D341Med (cell line): ENCODE data around the gene TPM1.

Source experiments
- DNase-seq: peaks from one replicate; pipeline ENCODE4 v3.0.0; 2012; ENCODE audit warnings: low spot score

The TPM1 gene

DNA sequence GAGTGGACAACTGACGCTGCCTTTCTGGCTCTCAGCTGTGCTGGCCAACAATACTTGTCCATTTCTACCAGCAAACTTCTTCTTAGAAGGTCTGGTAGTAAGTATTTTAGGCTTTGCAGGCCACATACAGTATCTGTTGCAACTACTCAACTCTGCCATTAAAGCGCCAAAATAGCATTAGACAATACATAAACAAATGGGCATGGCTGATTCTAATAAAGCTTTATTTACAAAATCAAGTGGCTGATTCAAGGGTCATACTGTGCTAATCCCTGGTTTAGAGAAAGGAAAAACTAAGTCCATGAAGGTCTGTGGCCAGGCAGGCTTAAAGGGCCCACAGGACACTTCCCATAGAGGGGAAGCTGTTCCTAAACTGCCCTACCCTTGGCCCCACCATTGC is 26.3 kb upstream of the TPM1 start:
- DNase-seq: no peak

DNA sequence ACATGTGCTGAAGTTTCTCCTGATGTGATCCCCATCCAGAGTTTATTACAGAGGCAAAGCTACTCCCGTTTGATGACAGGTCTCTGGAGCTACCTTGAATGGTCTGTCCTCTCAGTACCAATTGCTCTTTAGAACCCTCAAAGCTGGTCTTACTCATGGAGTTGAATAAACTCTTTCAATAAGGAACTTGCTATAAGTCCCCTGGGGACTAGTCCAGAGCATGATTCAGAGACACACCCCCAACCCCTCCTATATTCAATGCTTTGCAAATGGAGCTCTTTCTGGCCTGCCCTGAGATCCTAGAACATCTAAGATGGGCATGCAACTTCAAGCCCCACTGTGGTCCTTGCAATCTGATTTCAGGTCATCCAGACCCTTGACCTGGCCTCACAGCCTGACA is 23.9 kb upstream of the TPM1 start:
- DNase-seq: no peak

DNA sequence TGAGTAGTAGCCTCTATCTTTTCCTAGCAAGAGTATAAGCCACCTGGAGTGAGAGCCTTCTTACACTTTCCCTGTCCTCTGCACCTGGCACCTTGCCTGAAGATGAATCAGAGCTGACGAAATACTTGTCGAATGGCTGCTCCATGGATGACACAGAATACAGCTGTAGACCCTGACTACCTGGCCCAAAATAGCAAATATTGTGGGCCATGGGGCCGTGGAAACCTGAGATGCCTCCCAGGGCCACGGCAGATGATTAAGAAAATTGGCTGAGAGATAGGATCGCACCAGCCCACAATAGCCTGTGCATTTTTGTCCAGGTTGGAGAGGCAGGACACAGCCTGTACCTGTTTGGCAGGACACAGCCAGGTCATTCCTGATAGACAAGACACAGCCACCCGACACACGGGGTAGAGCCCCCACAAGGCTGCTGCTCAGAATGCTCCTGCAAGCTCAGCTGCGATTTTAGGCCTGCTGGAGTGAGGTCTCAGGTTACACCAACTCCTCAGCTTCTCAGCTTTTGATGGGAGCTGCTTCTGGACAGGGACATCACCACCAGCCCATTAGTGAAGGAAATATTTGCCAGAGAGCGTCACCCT is 22.9 kb upstream of the TPM1 start:
- no peak for DNase-seq

DNA sequence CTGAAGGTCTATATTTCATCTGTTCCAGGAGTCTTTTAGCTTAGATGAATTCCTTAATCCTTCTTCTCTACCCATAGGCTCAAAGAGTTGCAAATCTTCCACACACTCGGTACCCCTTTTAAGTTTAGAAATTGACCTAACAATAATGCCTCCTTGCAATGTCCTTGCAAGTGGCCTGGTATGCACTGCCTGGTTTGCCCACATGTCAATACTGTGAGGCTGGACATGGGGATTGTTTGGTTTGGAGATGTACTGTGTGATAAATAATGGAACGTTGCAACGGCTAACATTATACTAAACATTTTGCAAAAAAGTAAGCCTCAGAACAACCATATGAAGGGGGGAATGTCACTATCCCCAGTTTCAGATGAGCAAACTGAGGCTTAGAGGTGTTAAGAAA is 22.4 kb upstream of the TPM1 start:
- DNase-seq: no peak

DNA sequence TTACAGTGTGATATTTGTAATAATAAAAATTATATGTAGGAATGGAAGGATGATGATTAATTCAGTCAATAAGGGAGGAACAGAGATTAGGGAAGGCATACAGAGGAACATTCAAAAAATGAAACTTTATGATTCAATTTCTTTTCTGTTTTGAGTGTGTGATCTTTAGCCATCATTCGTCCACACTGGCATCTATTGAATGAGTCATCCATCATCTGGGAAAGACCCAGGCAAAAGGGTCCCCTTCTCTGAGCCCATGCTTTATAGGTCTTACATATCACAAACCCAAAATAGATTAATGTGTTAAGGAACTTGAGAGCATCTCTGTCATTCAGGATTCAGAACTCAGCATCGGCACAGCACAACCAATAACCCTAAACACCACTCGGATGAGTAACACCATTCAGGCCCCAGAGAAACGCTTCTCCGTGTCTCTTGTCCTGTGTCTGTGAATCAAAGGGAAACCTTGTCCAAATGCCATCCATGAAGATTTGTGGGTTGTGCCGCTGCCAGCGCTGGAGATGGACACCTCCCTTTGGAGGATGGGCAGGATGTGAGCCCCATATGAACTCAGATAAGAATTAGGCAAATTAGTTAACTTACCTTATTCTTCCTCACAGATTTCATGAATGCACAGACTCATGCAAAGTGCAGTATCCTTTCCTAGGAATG is 21.7 kb upstream of the TPM1 start:
- no peak for DNase-seq

DNA sequence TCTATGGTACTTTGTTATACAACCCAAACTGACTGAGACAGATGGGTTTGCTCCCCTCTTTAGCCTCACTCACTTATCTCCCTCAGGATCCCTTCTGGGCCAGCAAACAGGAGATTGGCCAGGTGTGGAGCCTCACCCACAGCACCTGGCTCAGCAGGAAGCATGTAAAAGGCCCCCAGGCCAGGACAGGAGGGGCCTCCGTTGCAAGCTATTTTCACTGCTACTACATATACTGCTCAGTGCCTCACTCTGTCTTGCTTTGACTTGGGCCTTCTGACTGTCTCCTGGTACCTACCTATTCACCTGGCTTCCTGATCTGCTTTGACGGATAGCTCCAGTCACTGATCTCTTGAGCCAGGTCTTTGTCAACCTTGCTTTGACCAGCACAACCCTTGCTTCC is 20.4 kb upstream of the TPM1 start:
- no peak for DNase-seq

DNA sequence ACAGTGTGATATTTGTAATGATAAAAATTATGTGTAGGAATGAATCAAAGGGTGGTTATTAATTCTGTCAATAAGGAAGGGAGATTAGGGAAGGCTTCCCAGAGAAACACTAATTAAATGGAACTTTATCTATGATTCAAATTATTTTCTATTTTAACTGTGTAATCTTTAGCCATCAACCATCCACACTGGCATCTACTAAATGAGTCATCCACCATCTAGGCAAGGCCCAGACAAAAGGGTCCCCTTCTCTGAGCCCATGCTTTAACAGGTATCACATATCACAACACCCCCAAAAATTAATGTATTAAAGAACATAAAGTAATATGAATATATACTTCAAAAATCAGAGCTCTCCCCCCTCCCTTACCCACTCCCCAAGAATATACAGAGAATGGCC is 19.9 kb upstream of the TPM1 start:
- DNase-seq: no peak

DNA sequence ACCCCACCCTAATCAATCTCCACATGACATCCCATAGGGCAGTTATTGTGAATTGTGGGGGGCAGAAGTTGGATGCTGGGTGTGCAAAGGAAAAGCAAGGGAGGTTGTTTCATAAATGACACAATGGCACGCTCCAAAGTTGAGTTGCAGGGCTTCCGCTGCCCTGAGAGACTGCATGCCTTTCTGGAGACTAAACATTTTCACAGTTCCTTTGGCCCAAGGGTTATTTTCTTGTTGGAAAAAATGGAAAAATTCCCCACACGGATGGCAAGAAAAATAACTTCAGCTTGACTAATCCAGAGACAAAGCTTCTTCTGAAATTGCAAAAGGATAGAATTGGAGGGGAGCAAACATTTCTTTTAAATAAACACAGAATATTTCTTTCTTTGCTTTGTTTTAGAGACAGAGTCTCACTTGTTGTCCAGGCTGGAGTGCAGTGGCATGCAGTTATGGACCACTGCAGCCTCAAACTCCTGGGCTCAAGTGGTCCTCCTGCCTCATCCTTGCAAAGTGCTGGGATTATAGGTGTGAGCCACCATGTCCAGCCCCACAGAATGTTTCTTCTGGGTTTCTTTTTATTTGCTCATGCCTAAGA is 19.1 kb upstream of the TPM1 start:
- no peak for DNase-seq

DNA sequence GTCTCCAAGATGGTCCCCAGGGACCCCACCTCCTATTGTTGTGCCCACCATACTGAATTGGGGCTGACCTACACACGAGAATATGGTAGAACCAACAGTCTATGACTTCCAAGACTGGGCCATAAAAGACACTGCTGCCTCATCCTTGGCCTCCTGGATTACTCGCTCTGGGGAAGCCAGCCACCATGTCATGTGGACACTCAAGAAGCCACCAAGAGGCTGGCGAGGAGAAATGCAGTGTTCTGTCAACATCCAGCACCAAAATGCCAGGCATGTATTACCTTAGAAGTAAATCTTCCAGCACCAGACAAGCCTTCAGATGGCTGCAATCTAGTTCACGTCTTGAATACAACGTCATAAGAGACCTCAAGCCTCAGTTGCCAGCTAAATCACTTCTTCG is 17.1 kb upstream of the TPM1 start:
- DNase-seq: no peak

DNA sequence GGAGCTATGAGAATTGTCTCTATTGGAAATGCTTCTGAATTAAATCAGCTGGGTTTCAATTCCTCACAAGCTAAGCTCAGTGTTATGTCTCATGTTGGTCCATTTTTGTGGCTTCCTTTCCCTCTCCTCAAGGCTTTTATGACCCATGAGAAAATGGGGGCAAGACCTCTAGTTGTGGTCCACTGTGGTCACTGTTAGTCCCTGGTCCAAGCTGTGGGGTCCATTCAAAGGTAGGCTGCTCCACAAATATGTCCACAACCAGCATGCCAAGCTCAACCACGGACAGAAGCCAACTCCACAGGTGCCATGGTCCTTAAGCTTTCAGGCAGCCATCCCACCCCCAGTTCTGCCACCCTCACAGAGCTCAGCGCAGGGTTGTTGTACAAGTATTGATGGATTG is 14.9 kb upstream of the TPM1 start:
- no peak for DNase-seq

DNA sequence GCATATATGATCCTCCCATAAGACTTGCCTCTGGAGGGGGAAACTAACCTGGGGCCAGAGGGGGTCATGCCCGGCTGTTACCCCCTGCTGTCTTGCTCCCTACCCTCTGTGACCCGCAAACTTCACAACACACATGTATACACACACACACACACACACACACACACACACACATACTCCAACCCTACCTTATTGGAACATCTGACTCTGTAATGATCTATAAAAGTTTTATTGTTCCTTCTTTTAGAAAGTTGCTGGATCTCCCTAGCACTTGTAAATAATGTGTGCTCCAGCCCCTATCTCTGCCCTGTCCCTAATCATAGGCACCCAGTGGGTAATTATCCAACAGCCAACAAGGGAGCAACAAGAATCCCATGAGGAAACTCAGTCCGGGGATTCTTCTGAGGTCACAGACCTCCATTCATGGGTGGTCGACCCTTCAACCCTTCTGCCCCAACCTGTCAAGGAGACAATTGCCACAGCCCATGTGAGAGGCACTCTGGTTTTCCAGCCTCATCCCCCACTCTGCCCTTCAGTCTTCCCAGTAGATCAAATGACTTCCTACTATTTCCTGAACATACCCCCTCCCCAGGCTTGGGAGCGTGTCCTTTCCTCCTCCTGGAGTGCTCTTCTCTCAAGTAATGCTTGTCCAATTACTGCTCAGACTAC is 14.0 kb upstream of the TPM1 start:
- no peak for DNase-seq

DNA sequence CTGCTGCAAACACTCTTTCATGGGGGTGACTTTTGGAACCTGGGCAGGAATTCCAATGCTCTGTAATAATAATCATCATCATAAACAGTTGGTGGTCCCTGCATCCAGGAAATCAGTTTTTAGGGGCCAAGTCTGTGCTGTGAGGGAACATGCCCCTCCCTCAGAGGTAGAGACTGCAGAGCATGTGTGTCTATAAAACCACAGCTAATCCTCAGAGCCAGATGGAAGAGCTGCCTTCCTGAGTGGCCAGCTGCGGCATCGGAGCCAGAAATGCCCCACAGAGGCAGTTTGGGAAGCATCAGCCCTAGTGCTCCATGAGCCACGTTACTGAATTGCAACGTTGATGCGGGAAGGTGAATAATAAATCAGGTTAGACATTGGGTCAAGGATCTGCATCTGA is 12.9 kb upstream of the TPM1 start:
- peak; percentile 47 for DNase-seq

DNA sequence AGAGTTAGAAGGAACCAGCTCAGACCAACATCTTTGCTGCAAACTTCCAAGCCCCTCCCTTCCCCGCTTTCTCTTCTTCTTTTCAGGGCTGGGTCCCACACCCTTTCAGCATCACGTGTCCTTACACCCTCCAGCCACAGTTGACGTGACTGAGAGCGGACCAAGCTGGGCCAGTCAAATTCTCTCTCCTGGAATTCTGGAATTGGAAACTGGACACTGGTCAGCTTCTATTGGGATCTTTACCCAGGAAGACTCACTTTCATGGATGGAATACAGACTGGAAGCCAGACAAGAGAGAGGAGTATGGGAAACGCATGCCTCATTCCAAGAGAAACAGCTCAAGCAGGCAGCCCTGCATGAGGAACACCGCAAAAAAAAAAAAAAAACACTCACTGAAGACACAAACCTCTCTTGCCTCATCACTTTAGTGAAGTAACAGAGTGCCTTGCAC is 12.4 kb upstream of the TPM1 start:
- no peak for DNase-seq

DNA sequence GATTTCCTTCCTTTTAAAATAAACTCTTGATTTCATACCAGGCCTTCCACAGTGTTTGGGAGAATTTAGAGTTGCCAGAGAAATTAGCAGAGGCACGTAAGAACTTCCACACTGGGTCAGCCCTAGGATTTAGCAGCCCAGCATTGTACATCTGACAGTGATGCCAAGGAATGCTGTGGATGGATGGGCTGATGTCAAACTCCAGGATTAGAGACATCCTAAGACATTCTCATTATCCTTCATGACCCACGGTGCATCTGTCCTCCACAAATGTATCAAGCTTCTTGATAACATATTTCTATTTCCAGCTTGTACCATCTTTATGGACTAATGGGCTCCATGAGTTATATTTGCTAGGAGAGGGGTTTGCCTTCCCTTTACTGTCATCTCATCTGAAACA is 8.0 kb upstream of the TPM1 start:
- DNase-seq: no peak

DNA sequence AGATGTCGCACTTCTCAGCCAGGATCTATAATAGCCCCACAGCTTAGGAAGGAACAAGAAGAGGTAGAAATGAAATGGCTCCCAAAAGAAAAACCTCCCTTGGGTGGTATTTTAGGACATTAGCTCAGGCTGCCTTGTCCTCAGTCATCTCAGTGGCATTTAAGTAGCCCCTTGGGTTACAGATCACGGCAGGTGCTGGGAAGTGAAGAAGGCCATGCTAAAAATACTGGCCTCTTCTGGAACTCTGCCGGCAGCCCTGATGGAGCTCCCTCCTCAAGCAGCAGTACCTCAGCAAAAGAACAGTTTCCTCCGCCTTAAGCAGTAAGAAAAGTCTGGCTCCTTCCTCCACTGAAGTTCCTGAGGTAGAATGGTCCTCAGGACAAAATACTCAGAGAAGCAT is 7.3 kb upstream of the TPM1 start:
- DNase-seq: no peak

DNA sequence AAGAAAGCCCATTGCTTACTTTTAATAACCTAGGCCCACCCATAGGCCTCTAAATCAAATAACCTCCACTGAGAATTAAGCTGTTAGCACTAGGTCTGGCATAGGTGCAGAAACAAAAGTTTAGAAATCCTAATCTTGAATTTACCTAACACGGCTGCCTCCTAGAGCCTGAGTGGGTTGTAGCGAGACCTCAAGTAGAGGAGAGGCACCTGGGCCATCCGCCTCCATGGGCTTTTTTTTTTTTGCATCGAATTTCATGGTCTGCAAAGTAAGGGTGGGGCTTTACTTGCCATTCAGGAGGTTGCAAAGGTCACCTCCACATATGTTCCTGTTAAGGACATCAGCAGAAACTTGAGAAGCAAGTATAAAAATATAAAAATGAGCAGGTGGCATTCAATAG is 6.6 kb upstream of the TPM1 start:
- no peak for DNase-seq

DNA sequence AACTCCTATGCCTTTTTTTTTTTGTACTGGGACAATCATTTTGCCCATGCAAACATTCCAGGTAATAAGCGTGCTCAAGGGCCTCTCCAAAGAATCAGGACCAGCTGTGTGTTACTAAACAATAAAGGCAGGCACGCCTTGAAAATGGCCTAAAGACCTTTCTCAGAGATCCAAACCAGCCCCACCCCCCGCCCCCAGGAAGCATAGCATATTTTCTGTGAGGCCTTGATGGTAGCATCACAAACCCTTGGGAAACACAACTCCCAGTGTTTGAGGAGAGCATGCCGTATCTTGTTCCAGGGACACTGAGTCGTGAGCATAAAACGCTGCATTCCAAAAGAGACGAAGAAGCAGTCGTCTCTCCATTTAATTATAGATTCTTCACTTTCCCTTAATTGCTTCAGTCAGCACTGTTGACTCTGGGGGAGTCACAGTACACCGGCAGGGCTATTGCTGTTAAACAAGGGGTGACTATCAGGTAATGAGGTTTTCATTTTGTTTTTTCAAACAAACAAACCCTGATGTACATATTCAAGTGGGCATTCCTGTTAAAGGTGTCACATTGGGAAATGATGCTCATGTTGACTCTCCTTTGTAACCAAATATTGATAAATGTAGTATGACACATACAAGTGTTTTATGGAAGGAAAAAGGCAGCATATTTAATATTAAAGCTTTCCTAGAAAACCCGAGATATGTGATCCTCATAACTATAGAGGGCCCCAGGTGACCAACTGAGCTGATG is 4.4 kb upstream of the TPM1 start:
- DNase-seq: no peak

DNA sequence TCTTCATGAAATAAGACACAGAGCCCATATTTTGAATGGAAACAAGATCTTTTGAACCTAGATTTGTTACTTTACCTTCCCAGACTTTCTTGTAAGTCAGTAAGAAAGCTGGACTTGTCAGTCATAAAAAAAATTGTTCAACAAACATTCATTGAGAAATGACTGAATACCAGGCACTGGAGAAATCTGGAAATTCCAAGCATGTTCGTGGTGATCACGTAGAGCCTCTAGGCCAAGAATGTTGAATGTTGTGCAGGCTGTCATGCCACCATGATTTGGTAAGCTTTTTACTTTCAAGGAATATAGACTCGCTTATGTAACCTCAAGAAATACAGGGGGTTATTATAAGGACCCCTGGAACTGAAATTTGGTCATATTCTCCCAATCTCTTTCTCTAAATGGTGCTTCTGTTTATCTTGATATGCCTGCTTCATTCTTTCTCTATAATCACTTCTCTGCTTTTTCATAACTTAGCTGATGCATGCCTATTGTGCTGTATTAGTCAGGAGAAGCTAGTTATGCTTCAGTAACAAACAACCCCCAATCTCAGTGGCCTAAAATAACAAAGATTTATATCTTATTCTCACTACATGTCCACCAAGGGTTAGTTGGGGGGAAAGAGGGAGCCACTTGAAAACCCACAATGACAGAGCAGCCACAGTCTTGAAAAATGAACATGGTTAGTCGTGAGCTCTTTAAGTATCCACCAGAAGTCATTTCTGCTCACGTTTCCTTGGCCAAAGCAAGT is 3.4 kb upstream of the TPM1 start:
- DNase-seq: no peak

DNA sequence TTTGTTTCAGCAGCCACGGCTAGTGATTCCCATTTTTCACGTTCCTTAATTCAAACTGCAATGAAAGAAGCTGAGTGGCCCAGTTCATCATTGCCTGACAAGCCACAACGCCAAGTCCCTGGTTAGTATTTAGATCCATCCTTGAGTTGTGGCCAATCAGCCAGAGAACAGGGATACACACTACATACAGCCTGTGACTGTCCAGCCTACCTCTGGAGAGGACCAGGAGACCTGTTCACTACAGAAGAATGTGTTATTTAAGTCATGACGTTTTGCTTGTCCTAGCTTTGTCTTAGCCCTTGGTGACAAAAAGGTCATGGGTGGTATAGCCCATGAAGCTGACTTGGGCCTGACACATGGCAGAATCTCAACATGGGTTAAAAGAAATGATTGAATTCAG is 2.7 kb upstream of the TPM1 start:
- DNase-seq: no peak

DNA sequence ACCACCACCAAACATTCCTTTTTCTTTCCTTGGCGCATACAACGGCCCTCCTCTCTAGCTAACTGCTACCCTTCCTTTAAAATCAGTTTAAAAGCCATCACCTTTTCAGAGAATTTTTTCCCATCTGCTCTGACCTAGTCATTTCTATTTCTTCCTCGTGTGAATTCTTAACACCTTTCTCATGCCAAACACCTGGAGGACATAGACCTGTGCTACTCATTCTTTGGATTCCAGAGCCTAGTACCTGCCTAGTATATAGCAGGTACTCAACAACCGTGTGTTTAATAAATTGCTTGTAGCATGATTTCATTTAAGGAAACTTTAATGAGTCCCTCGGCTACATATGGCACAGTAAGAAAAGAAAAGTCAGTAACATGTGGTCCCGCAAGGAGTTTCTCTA is 2.0 kb upstream of the TPM1 start:
- no peak for DNase-seq

DNA sequence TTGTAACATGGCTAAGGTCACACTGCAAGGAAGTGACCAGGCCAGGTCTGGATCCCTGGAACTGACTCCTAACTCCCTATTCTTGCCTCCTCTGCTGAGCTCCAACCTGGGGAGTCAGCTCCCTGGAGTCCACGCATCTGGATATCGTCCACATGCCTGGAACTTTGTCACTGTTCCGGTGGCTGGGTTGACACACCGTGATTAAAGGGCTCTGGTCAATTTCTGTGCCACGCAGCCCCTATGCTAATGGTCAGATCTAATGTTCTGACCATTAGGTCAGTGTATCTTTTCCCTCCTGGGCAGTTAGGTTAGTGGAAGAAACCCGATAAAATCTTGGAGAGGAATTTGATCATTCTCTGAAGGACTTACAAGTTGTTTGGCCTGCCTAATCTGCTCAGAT is 1.6 kb upstream of the TPM1 start:
- DNase-seq: no peak

DNA sequence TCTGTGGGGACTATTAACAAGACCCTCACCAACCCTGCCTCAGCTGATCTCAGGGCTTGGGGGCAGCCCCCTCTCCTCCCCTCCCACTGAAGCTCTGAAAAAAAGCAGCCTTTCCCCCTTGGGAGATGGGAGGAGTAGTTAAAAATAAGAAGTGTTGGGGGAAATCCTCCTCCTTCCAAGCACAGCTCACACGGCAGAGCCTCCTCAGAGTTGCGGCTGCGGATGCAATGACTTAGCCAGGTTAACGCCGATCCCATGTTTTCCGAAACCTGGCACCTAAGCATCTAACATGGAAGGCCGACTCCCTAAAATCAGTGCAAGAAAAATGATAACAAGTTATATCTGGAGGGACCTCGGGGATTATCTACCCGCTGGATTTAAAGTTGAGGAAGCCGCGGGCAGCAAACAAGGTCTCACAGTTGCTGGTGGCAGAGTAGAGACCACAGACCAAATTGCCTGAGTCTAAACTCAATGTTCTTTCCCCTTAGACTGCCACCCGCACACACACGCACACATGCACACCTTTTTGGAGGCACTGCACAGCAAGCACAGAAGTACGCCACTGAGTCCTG is 1.1 kb upstream of the TPM1 start:
- no peak for DNase-seq
